Stimulated activated CD4-positive, alpha-beta T cell treated with anti-CD3 and anti-CD28 coated beads, Interleukin-2, amount 100 ng/mL, for 4 hours (primary cell): ENCODE results near the gene PLPPR1.

Experiments used
- DNase-seq: peaks from one replicate; pipeline ENCODE4 v3.0.0-alpha.2; 2020; ENCODE audit warnings: low read depth

The PLPPR1 gene

GRCh38 chr9:101209670-101210069, 181.1 kb downstream of the PLPPR1 start:
- DNase-seq, result no peak

GRCh38 chr9:101212661-101213060, 184.1 kb downstream of the PLPPR1 start:
- no peak for DNase-seq

GRCh38 chr9:101219030-101219429, 190.5 kb downstream of the PLPPR1 start:
- DNase-seq, result no peak

DNA sequence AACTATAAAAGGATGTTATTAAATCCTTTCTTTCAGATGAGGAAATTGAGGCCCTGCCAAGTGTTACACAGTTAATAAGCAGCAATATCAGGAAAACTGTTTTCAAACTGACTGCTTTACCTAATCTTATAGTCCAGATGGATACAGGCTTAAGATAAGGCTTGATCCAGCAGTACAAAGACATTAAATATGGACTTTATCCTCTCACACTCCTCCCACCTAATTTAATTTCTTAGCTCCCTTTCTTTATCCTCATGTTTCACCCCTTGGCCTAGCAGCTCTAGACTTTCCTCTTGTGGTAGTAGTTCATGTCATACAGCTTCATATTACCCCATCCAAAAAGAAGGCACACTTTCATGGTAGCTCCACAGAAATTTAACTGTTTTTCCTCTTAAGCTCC, 191.8 kb downstream of the PLPPR1 start:
- DNase-seq, result no peak

DNA sequence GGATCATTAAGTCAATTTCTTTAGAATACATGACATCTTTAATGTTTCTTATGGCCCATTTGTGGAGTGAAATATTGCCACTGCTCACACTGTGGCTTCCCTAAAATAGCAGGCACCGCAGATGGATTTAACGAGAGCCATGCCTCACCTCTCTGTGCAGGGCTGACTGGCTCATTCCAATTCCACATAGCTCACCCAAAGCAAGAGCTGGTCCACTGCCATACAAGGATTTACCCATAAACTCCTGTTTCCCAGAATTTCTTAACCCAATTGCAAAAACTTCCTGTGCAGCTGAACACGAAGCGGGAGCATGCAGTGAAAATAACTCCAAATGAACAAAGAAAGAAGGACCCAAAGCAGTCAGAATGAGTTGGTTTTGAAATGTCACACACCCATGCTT, 196.7 kb downstream of the PLPPR1 start:
- no peak for DNase-seq

GRCh38 chr9:101226161-101226560, 197.6 kb downstream of the PLPPR1 start:
- DNase-seq, result no peak

DNA sequence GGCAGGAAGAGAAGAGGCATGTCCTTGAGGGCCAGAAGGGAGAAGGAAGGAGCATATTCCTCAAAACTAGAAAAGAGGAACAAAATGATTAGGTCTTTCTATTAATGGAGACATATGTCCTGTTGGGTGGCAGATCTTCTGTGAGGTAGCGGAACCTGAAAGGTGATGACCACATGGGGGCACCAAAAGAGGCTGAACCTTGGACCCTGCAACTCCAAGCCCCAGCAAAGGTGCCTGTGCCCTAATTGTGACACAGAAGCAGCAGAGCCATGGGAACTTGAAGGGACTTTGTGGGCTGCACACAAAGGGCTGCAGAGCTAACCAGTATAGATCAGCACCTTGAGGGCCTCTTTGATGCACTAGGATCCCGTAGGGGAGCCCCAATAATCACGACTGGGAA, 198.3 kb downstream of the PLPPR1 start:
- no peak for DNase-seq

GRCh38 chr9:101229606-101230005, 201.1 kb downstream of the PLPPR1 start:
- DNase-seq, result no peak

DNA sequence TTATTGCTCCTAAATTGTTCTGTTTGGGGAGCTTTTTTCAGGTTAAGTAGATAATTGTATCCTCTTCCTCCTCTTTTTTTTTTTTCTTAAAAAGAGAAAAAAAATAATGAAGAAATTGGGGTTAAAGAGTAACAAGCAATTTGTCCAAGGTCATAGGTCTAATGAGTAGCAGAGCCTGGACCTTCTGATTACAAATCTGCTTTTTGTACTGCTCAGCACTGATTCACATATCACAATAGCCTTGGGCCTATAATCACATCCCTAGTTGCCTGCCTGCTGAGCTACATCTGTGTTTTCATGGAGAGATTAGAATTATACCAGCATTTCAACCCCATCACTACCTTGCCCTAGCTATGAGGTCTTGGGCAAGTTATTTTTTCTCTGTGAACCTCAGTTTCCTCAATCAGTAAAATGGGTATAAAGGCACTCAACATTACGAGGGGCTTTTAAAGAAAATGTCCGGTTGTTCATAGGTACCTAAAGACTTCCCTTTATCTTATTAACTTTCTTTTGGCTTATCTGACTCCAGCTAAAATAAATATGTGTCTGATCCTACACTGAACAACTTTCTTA, 204.0 kb downstream of the PLPPR1 start:
- DNase-seq, result no peak

- DNase-seq, result no peak
Measured at GRCh38 chr9:101235105-101235866, 206.8 kb downstream of the PLPPR1 start.

DNA sequence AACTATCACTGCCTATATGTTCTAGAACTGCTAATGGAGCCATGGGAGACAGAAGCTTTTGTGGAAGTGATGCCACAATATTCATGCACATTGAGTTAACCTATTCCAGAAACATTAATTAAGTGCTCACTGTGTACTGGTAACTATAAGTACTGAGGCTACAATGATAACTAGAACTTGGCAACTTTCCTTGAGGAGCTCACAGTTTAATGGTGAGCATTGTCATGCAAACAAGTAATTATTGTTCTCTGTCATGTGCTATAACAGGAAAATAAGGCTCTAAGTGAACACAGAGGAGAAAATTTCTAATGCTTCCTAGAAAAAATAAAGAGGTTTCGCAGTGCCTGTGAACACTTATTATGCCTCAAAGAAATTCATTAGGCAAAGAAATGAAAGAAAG, 214.1 kb downstream of the PLPPR1 start:
- DNase-seq, result no peak

- DNase-seq, result no peak
Measured at GRCh38 chr9:101246691-101247090, 218.2 kb downstream of the PLPPR1 start.

DNA sequence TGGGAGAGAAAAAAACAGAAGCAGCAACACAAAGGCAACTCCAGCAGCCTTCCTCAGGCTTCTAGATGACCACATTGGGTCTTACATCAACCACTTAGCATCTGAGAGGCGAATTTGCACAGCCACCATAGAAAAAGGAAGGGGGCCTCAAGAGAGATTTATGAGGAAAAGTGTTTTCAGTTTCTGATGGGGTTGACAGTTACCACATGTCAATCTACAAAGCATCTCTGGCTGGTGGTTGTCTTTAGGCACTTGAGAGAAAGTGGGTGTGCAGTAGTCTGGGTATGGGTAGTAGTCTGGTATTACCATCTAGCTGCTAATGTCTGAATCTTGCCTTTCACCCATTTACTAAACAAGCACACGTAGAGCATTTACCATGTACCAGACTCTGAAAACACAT, 218.8 kb downstream of the PLPPR1 start:
- no peak for DNase-seq

- no peak for DNase-seq
Measured at GRCh38 chr9:101254733-101255433, 226.4 kb downstream of the PLPPR1 start.

DNA sequence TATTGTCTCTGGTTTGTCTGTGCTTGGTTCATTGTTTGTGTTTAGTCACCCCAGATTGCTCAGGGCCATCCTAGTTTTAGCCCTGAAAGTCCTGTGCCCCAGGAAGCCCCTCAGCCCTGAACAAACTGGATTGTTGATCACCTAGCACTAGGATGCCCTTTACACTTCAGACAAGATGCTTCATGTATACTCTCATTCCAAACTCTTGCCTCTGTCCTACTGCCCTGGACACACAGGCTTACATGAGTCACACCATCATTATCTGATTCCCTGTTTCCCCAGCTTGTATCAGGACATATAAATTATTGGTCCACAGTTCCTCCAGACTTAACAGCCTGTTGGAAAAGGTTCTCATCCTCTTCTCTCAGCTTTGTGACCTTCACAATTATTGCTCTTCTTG, 236.2 kb downstream of the PLPPR1 start:
- DNase-seq, result no peak

DNA sequence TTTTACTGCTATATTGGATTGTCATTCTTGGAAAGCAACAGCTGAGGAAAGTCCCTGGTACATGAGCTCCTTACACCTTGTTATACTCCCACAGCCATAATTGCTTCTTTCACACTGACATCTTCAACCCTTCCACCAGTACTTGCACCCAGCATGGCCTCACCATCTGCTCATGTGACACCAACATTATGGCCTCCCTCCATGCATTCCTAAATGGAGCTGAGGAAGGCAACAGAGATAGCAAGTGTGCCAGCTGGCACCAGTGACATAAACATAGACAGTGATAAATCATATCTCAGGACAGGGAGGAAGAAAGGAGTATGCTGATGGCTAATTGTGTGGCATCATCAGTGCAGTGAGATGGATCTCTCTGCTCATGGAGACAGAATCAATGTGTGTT, 236.7 kb downstream of the PLPPR1 start:
- no peak for DNase-seq

GRCh38 chr9:101268426-101268825, 239.9 kb downstream of the PLPPR1 start:
- DNase-seq, result no peak

DNA sequence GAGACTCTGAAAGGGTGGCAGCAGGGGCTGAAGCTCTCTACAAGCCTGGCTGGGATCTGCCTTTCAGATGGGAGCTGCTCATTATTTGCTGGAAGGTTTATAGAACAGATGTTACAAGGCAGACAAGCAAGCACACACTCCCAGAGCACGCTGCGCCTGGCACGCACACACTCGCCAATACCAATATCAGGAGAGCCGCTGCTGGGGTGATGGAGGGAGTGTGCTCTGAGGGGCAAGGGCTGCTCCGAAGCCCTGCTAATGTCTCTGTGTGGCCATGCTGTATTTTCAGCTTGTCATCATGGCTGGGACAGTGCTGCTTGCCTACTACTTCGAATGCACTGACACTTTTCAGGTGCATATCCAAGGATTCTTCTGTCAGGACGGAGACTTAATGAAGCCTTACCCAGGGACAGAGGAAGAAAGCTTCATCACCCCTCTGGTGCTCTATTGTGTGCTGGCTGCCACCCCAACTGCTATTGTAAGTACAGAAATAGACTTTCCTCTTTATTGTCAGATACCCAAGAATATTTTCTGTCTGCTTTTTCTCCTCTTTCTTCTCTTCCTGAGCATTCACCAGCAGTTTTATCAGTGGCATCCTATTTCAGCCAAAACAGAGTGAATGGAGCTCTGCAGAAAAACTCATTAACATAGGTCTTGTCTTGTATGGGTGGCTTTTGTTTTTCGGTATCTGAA, 241.2 kb downstream of the PLPPR1 start:
- no peak for DNase-seq

GRCh38 chr9:101270302-101270701, 241.8 kb downstream of the PLPPR1 start:
- DNase-seq, result no peak

GRCh38 chr9:101271102-101271501, 242.6 kb downstream of the PLPPR1 start:
- no peak for DNase-seq

- no peak for DNase-seq
Measured at GRCh38 chr9:101274971-101275768, 246.6 kb downstream of the PLPPR1 start.

DNA sequence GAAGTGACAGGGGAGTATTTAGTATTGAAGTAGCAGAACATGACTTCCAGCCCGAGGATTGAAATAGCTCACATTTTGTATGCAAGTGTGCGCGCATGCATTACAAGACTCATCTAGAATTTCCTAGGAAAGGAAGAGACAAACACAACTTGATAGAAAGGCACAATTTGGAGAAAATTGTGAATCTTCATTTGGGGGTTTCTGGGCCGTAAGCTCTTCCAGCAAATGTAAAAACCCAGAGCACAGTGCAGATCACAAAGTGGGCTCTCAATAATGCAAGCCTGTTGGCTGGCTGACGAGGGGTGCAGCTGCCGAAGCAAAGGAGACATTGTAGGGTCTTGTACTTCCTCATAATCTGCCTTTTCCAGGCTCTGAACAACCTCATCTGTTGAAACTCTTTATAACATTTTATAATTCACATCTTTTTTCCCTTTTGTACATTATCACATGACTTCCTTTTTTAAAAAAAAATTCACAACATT, 247.3 kb downstream of the PLPPR1 start:
- no peak for DNase-seq
